SH-SY5Y (cell line): Measurements from ENCODE around the gene G3BP2.

ENCODE experiments used
- GATA2 ChIP-seq: IDR thresholded peaks from 2 replicates; pipeline ENCODE4 v1.6.1; 2011; ENCODE audit warnings: mild to moderate bottlenecking, low read depth, low read length
- GATA3 ChIP-seq: IDR thresholded peaks from 2 replicates; pipeline ENCODE4 v1.6.1; 2011; ENCODE audit warnings: low read depth, mild to moderate bottlenecking, low read length, moderate library complexity

DNA sequence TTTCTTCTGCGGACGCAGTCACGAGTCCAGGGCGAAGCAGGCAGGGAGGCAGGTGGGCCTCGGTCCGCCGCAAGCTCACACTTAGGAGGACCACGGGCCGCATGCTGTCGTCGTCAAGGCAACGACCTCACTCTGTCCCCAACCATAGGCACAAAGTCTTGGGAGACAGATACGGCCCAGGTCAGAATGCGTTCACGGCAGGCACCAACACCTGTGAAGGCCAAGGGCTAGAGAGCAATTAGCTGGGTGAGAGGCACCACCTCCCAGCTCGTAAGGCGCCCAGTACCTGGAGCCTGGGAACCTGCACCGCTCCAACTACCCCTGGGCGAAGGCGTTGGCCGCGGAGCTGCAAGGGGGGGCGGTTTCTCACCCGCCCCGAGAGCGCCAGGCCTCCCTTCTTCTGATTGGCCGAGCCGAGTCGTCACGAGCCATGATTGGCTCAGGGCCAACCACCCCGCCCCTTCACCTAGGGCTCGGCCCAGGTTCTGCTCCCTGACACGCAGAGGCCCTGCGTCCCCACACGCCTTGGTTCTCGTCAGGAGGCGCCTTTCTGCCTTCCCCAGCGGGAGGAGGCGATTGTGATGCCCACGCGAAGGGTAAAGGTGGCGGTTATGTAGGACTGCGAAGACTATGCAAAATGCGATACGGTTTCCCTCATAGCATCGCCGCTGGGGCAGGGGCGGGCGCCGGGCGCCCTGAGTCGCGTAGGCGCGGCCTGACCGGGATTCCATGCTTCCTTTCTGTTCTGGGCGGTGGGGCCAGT, 42.9 kb downstream of the G3BP2 start, which contains the start of gene CDKL2:
- no peak for TF ChIP-seq GATA3
- no peak for TF ChIP-seq GATA2
